Mucosa of stomach (tissue), 1 donor: ENCODE results near the gene SCART1.
"Not testable (repeated sequence)": the region's sequence is repeated elsewhere in the genome, so short reads cannot be mapped to it uniquely, and the experiment has no call there.

Experiments used
- H3K27me3 ChIP-seq: one replicate; pipeline ENCODE4 v1.7.0; 2013; ENCODE audit warnings: mild to moderate bottlenecking, low read length; ENCODE audit not compliant: control insufficient read depth, insufficient read depth
- H3K36me3 ChIP-seq: one replicate; pipeline ENCODE4 v1.7.0; 2013; ENCODE audit warnings: low read length; ENCODE audit not compliant: control insufficient read depth, insufficient read depth
- H3K4me1 ChIP-seq: one replicate; pipeline ENCODE4 v1.7.0; 2013; ENCODE audit warnings: mild to moderate bottlenecking, low read length; ENCODE audit not compliant: control insufficient read depth, insufficient read depth
- H3K4me3 ChIP-seq: one replicate; pipeline ENCODE4 v1.7.0; 2013; ENCODE audit warnings: low read length
- H3K9ac ChIP-seq: one replicate; pipeline ENCODE4 v1.7.0; 2013; ENCODE audit warnings: mild to moderate bottlenecking, low read length, moderate library complexity
- H3K9me3 ChIP-seq: one replicate; pipeline ENCODE4 v1.7.0; 2013; ENCODE audit warnings: mild to moderate bottlenecking, low read length, moderate library complexity; ENCODE audit not compliant: control insufficient read depth
- donor health status: Pancreatic carcinoma.

The SCART1 gene

DNA sequence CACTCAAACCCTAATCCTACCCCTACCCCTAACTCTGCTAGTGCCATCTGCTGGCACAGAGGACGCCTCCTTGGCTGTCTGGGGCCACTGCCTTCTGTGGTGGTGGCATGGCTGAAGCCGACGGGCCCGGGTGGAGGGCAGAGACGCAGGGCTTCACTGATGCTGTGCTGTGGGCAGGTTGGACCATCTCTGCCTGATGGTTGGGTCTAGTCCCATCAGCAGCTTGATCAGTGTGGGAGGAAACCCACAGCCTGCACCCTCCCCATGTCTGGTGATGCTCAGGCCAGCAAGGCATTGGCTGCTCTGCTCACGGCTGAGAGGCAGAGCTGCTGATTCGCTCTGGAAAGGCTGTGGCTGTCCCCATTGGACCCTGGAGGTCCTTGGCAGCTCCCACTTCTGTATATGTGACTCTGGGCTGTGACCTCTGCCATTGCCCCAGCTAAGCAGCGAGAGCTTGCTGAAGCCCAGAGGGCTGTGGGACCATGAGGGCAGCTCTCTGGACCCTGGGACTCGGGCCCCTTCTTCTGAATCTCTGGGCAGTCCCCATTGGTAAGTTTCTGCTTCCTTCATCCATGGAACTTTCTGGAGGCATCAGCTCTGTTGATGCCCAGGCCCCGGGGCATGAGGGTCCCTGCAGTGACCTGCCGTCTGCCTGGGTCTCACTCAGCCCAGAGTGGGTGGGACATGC is at the start of gene SCART1:
Gene SCART1 (plus strand): TSS at position 430 of the 688 bp plus-strand sequence. CDS start 53 bp downstream, at position 483.
- Histone ChIP-seq H3K4me1 (no peaks in the 10 kb centered on the region), H3K36me3 (no peaks in the 10 kb centered on the region), H3K4me3 (no peak within 1 kb of the TSS), H3K9ac (no peak within 1 kb of the TSS), H3K27me3 (no peaks in the 10 kb centered on the region), H3K9me3 (no peaks in the 10 kb centered on the region)

DNA sequence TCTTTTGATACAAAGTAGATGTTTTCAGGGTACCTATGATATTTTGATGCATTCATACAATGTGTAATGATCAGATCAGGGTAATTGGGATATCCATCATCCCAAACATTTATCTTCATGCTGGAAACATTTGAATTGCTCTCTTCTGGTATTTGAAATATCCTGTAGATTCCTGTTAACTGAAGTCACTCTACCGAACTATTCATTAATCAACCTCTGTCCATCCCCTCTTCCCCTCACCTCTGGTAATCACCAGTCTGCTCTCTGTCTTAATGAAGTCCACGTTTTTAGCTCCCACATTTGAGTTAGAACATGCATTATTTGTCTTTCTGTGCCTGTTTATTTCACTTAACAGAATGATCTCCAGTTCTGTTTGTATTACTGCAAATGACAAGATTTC is 48.5 kb upstream of the SCART1 start:
- Histone ChIP-seq H3K4me1 (no peaks in the 10 kb centered on the region), H3K36me3 (no peaks in the 10 kb centered on the region), H3K27me3 (no peaks in the 10 kb centered on the region), H3K4me3 (no peak overlapping the region), H3K9ac (no peak overlapping the region), H3K9me3 (no peaks in the 10 kb centered on the region)

DNA sequence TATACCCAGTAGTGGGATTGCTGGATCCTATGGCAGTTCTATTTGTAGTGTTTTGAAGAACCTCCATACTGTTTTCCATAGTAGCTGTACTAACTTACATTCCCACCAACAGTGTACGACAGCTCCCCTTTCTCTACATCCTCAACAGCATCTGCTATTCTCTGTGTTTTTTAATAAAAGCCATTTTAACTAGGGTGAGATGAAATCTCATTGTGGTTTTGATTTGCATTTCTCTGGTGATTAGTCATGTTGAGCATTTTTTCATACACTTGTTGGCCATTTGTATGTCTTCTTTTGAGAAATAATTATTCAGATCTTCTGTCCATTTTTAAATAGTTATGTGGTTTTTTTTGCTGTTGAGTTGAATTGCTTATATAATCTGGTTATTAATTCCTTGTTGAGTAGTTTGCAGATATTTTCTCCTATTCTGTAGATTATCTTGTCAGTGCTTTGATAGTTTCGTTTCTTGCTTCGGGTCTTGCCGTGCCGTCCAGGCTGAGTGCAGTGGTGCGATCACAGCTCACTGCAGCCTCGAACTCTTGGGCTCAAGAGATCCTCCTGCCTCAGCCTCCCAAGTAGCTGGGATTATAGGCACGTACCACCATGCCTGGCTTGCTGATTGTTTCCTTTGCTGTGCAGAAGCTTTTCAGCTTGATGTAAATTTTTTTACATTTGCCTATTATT is 47.8 kb upstream of the SCART1 start:
- no peaks in the 10 kb centered on the region for H3K36me3 ChIP-seq
- no peak overlapping the region for H3K9ac ChIP-seq
- no peak overlapping the region for H3K4me3 ChIP-seq
- H3K9me3 ChIP-seq: no peaks in the 10 kb centered on the region
- no peaks in the 10 kb centered on the region for H3K4me1 ChIP-seq
- H3K27me3 ChIP-seq: no peaks in the 10 kb centered on the region

DNA sequence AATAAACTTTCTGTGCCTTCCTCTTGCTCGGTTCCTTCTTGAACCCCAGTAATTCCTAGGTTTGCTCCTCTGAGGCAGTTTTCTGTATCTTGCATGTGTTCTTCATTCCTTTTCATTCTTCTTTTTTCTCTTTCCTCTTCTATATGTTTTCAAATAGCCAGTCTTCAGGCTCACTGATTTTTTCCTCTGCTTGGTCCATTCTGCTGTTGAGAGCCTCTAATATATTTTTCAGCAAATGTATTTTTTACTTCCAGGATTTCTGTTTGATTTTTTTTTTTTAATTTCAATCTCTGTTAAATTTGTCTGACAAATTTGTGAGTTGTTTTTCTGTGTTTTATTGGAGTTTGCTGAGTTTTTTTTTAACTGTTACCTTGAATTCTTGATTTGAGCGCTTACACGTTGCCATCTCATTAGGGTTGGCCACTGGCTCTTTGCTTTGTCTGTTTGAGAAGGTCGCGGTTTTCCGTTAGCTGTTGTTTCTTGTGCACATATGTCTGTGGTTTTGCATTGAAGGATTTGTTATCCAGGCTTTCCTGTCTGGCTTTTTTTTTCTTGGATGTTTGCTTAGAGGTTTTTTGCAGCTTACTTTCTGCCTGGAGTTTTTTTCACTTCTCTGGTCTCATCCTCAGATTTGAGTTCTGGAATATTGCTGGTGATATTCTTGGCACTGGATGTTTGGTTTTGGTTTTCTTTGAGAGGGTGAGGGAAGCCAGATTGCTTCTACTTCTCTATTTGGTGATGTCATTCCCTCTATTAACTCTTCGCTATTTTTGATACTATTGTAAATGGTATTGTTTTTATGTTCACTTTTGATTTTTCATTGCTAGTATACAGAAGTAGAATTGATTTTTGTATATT is 42.0 kb upstream of the SCART1 start:
- H3K36me3 ChIP-seq: no peaks in the 10 kb centered on the region

DNA sequence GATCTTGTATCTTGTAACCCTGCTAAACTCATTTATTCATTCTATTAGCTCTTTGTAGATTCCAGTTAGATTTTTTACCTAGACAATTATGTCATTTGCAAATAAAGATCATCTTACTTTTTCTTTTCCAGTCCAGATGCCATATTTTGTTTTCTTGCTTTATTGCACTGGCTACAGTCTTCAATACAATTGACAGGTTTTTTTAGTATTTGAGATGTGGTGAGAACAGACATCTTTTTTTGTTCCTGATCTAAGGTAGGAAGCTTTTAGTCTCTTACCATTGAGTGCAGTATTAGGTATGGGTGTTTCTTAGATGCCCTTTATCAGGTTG is 41.4 kb upstream of the SCART1 start:
- no peak overlapping the region for H3K4me3 ChIP-seq
- H3K27me3 ChIP-seq: no peaks in the 10 kb centered on the region
- H3K9me3 ChIP-seq: peaks cover 5% of the 10 kb centered on the region
- no peaks in the 10 kb centered on the region for H3K4me1 ChIP-seq
- no peaks in the 10 kb centered on the region for H3K36me3 ChIP-seq
- H3K9ac ChIP-seq: no peak overlapping the region

More for the DNA sequence above, 42.0 kb upstream of the SCART1 start:
- Histone ChIP-seq H3K4me1 (no peaks in the 10 kb centered on the region), H3K9me3 (peaks cover 5% of the 10 kb centered on the region), H3K4me3 (no peak overlapping the region), H3K27me3 (no peaks in the 10 kb centered on the region), H3K9ac (no peak overlapping the region)

DNA sequence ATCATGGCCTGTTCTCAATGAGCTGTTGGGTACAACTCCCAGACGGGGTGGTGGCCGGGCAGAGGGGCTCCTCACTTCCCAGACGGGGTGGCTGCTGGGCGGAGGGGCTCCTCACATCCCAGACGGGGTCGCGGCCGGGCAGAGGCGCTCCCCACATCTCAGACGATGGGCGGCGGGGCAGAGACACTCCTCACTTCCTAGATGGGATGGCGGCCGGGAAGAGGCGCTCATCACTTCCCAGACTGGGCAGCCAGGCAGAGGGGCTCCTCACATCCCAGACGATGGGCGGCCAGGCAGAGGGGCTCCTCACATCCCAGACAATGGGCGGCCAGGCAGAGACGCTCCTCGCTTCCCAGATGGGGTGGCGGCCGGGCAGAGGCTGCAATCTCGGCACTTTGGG is 39.3 kb upstream of the SCART1 start:
- not testable (repeated sequence) for H3K4me1 ChIP-seq, H3K27me3 ChIP-seq, H3K4me3 ChIP-seq, H3K9me3 ChIP-seq, H3K9ac ChIP-seq, H3K36me3 ChIP-seq

DNA sequence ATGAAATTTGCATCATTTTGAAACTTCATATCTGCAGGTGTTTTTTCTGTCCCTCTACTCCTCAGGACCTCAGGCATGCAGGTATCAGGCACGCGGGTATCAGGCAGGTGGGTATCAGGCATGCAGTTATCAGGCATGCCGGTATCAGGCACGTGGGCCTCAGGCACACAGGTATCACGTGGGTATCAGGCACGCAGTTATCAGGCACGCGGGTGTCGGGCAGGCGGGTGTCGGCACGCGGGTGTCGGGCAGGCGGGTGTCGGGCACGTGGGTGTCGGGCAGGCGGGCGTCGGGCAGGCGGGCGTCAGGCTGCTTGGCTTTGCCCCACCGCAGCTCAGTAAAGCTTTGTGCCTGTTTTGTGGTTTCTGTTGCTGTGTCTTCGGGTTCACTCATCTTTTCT is 38.0 kb upstream of the SCART1 start:
- peaks cover 5% of the 10 kb centered on the region for H3K9me3 ChIP-seq
- no peak overlapping the region for H3K4me3 ChIP-seq
- no peaks in the 10 kb centered on the region for H3K36me3 ChIP-seq
- H3K4me1 ChIP-seq: no peaks in the 10 kb centered on the region
- H3K9ac ChIP-seq: no peak overlapping the region
- H3K27me3 ChIP-seq: no peaks in the 10 kb centered on the region

DNA sequence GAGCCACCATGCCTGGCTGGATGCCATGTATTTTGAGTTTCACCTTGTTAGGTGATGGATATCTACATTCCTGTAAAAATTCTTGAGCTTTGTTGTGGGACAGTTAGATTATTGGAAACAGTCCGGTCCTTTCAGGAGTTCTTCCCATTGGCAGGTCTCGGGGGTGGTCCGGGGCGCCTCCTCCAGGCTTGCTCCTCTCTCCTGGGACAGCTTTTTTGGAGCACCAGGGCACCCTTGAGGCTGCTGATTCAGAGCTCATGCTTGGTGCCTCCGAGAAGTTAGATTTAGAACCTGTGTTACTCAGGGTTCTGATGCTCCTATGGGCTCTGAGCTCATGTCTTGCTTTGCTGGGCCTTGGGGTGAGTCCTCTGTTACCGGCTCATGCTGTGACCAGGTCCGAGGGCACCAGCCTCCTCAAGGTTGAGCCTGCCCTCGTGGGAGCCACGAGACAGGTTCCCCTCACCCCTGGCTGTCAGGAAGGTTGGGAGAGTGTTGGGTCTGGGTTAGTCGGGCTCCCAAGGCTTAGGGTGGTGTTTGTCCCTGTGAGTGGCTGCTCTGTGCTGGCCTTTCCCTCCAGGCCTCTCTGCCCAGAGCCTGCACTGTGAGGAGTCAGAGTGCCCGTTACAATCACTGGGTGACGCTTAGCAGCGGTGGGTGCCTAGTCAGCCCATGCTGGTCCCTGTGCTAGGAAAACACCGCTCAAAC is 35.3 kb upstream of the SCART1 start:
- H3K4me1 ChIP-seq: no peaks in the 10 kb centered on the region
- no peaks in the 10 kb centered on the region for H3K9me3 ChIP-seq
- no peak overlapping the region for H3K9ac ChIP-seq
- no peak overlapping the region for H3K4me3 ChIP-seq
- peaks cover 13% of the 10 kb centered on the region for H3K27me3 ChIP-seq
- H3K36me3 ChIP-seq: no peaks in the 10 kb centered on the region

DNA sequence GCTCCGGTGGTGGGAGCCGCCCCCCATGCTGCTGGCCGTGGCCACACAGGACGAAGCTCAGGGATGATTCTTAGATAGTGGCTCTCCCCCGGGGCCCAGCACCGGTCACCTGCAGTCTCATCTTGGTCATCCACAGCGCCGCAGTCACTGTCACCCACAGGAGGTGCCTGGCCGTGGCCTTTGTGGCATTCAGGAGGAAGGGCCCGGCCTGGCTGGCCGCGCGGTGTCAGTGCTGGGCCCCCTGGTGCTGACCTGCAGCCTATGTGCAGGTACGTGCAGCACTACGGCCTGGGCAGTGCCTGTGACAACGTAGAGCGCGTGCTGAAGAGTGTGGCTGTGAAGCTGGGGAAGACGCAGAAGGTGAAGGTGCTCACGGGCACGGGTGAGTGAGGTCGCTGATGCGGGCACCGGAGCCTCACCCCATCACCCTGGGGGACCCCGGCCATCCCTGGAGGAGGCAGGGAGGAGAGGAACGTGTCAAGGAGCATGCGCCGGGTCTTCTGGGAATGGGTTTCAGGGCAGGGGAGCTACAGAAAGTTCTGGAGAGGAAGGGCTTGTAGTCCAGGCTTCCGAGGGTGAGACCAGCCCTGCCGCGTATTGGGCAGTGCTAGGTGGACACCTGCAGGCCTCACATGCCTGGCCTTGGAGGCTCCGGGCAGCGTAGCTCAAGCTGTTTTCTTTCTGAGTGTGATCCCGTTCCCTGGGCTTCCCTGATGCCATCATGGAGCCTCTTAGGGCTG is 34.4 kb upstream of the SCART1 start:
- Histone ChIP-seq H3K4me1 (no peaks in the 10 kb centered on the region), H3K9me3 (no peaks in the 10 kb centered on the region), H3K9ac (no peak overlapping the region), H3K36me3 (no peaks in the 10 kb centered on the region), H3K4me3 (no peak overlapping the region), H3K27me3 (peaks cover 13% of the 10 kb centered on the region)

DNA sequence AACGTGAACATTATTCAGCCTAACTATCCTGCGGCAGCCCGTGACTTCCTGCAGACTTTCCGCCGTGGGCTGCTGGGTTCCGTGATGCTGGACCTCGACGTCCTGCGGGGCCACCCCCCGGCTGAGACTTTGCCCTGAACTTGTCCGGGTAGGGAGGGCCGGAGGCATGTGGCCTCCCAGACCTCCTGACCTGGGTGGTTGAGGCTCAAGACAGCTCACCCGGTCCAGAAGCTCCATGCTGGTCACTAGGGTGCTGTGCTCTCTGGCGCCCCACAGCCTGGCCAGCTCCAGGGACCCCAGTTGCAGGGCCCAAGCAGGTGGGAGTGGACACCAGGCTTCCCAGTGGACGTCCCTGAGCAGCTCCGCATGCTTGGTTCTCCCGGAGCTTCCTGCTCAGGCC is 33.7 kb upstream of the SCART1 start:
- H3K4me3 ChIP-seq: no peak overlapping the region
- no peaks in the 10 kb centered on the region for H3K36me3 ChIP-seq
- H3K9me3 ChIP-seq: no peaks in the 10 kb centered on the region
- H3K9ac ChIP-seq: no peak overlapping the region
- no peaks in the 10 kb centered on the region for H3K4me1 ChIP-seq
- H3K27me3 ChIP-seq: peaks cover 13% of the 10 kb centered on the region

DNA sequence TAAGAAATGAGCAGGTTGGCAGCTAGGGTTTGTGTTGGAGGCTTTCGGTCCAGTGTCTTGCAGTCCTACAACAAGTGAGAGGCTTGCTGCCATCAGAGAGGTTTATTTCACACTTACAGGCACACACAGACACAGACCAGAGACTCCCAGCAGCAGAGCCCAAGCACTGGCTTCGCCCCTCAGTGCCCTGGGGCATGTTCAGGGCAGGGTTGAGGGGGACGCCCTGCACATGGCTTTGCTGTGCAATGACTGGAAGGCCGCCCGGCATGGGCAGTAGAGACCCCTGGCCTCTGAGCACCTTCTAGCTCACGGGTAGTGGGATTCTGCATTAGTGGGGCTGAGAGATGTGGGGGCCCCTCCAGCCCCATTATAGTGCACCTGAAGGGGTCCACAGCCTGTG is 33.2 kb upstream of the SCART1 start:
- H3K27me3 ChIP-seq: peaks cover 13% of the 10 kb centered on the region
- no peaks in the 10 kb centered on the region for H3K4me1 ChIP-seq
- no peak overlapping the region for H3K9ac ChIP-seq
- no peaks in the 10 kb centered on the region for H3K9me3 ChIP-seq
- H3K4me3 ChIP-seq: no peak overlapping the region
- no peaks in the 10 kb centered on the region for H3K36me3 ChIP-seq
